Astrocyte of the cerebellum (primary cell): ENCODE data around the gene CHD8.
"Not testable (repeated sequence)": the region's sequence is repeated elsewhere in the genome, so short reads cannot be mapped to it uniquely, and the experiment has no call there.

Experiments used
- DNase-seq: peaks from one replicate; pipeline ENCODE4 v3.0.0-alpha.2; 2011; ENCODE audit warnings: low read depth
- H3K4me3 ChIP-seq: 2 replicates; pipeline ENCODE4 v1.5.1; 2011; ENCODE audit warnings: mild to moderate bottlenecking, low read depth, low read length, moderate library complexity
- CTCF ChIP-seq: IDR thresholded peaks from 2 replicates; pipeline ENCODE4 v1.5.1; 2012; ENCODE audit warnings: low read length, low read depth, moderate library complexity, mild to moderate bottlenecking; ENCODE audit errors: missing control alignments
- in situ Hi-C: cut with HindIII; loops from 2 replicates; pipeline ENCODE4 v1.10.0; 2017; ENCODE audit warnings: low sequenced_read_pairs

CHD8 gene

DNA sequence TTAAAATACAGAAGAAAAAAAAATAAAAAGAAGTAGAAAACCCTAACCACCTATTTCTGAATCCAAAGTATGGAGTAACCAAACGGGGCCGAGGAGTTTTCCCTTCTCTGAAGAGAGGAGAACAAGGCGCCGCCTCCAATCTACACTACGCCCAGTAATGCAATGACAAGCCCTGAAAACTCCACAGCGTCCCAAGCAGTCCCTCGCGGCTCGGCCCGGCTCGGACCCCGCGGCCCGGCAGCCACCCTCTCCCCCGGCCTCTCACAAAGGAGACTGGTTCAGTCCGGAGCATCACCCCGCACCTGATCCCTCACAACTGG lies 371 bp downstream of the CHD8 start:
- in situ Hi-C loops, result no loop called here
- peak overlapping the region; percentile 67 for H3K4me3 ChIP-seq
- no peak for DNase-seq
- TF ChIP-seq CTCF, result no peak

DNA sequence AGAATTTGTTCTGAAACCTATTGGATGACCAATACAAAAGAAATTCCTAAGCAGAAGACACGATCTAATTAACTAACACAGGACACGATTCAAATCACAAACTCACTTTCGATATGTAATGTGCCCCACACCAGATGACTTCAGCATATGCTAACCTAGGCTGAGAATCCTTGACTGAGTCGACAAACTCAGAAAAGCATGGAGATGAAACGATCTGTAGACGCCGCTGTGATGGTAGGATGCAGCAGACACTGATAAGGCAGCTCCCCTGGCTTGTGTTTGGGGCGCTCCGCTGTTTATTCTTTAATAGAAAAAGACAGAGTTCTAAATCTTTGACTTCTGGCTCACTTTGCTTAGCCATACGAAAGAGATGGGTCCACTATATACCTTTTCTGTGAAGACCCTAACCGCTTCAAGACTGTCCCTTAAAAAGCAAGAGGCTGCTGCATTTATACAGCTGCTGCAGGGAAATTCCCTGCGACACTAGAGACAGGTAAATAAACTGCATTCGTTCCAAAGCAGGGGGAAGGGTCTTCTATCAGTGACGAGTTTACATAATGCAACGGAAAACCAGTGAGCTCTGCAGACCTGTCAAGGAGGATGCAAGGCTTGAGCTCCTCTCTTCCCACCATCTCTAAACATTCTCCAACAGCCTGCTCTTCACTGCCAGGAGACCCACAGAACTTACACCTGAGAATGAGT lies 929 bp downstream of the CHD8 start:
- DNase-seq, result no peak
- H3K4me3 ChIP-seq, result peak overlapping the region; percentile 67
- in situ Hi-C loops, result no loop called here
- no peak for TF ChIP-seq CTCF

DNA sequence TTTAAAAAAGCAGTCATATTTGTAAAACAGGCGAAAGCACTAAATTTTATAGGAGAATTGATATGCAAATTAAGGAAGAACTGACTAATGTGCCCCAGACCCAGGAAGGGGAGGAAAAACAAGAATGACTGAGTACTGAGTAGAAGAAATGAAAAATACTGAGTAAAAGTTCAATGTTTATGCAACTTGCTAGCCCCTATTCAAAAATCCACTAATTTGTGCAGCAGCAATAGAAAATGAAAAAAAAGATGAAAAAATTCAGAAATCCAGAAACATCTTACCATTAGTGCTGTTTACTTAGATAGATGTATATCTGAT lies 6.1 kb downstream of the CHD8 start:
- in situ Hi-C loops, result no loop called here
- TF ChIP-seq CTCF, result no peak
- DNase-seq, result no peak
- H3K4me3 ChIP-seq, result no peak overlapping the region

GRCh38 chr14:21442657-21443056 lies 13.3 kb downstream of the CHD8 start:
- DNase-seq, in situ Hi-C loops, H3K4me3 ChIP-seq: not testable (repeated sequence)

DNA sequence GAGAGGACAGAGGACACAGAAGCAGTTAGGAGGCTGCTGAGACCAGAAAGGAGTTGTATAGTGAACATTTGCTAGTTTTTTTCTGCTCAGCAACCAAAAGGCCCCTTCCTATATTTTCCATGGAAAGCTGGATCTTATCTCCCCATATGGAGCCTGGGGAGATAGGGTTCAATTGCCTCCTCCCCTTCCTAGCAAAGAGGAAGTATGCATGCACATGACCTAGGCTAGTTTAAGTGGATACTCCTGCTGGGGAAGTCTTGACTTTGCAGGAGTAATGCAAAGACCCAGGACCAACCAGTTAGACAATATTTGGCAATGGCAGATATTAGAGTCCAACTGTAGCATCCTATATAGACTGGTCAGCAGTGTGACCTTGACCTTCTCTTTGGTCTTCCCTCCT lies 15.1 kb downstream of the CHD8 start:
- in situ Hi-C loops, result no loop called here
- no peak overlapping the region for H3K4me3 ChIP-seq
- DNase-seq, result no peak
- no peak for TF ChIP-seq CTCF

GRCh38 chr14:21437063-21437901 lies 18.6 kb downstream of the CHD8 start:
- TF ChIP-seq CTCF, result no peak
- peak; percentile 98 for DNase-seq
- in situ Hi-C loops, result no loop called here
- peak overlapping the region; percentile 82 for H3K4me3 ChIP-seq

GRCh38 chr14:21436567-21437062 lies 19.3 kb downstream of the CHD8 start:
- in situ Hi-C loops, result no loop called here

More at GRCh38 chr14:21436567-21437062, 19.3 kb downstream of the CHD8 start:
- no peak for DNase-seq
- peak overlapping the region; percentile 82 for H3K4me3 ChIP-seq
- no peak for TF ChIP-seq CTCF
